Lung (tissue), 12 donors: ENCODE results near the gene PTGES2. TPM values are rescaled to one million over a fixed set of nuclear protein-coding genes. Genes with fewer than 3 reads are reported as not detected.

Experiments
- ATAC-seq: fragments of 200-7000 bp; cut with Tn5 transposase; one replicate; pipeline ENCODE4 v1.9.1; 2020; ENCODE audit warnings: moderate number of reproducible peaks; ENCODE audit not compliant: insufficient read depth, low FRiP score
- DNase-seq, 3 donors: peaks; one replicate each; pipeline ENCODE4 v3.0.0-alpha.2; 2013 to 2017
- H3K27ac ChIP-seq, 2 donors: one replicate each; pipeline ENCODE4 v1.5.1; 2013; ENCODE audit warnings: mild to moderate bottlenecking in 2 of 2, moderate library complexity in 2 of 2, control low read depth in 1 of 2, inconsistent platforms in 1 of 2, low read depth in 1 of 2, low read length in 1 of 2
- H3K27me3 ChIP-seq, 3 donors: one replicate each; pipeline ENCODE4 v1.5.1; 2013; ENCODE audit warnings: low read length in 2 of 3; ENCODE audit not compliant: control insufficient read depth in 3 of 3, insufficient read depth in 3 of 3
- H3K36me3 ChIP-seq, 4 donors: one replicate each; pipeline ENCODE4 v1.5.1; 2013; ENCODE audit warnings: low read length in 4 of 4, mild to moderate bottlenecking in 1 of 4, moderate library complexity in 1 of 4; ENCODE audit not compliant: control insufficient read depth in 4 of 4, insufficient read depth in 4 of 4
- H3K4me1 ChIP-seq, 5 donors: one replicate each; pipeline ENCODE4 v1.5.1; 2013; ENCODE audit warnings: low read length in 5 of 5, mild to moderate bottlenecking in 2 of 5, moderate library complexity in 1 of 5; ENCODE audit not compliant: control insufficient read depth in 5 of 5, insufficient read depth in 5 of 5
- H3K4me3 ChIP-seq: one replicate; pipeline ENCODE4 v1.5.1; 2013; ENCODE audit warnings: mild to moderate bottlenecking, control low read depth, moderate library complexity
- H3K9ac ChIP-seq, 2 donors: one replicate each; pipeline ENCODE4 v1.5.1; 2013; ENCODE audit warnings: low read length in 2 of 2, control low read depth in 1 of 2; ENCODE audit not compliant: insufficient read depth in 1 of 2
- H3K9me3 ChIP-seq, 4 donors: one replicate each; pipeline ENCODE4 v1.5.1; 2013; ENCODE audit warnings: low read length in 3 of 4, mild to moderate bottlenecking in 1 of 4, moderate library complexity in 1 of 4; ENCODE audit not compliant: control insufficient read depth in 4 of 4, insufficient read depth in 3 of 4
- WGBS, 2 donors: extraction: QIAGEN DNeasy Blood & Tissue Kit; methylation state at CpG; one replicate each; pipeline ENCODE4 v1.1.7; 2013; 5-methylcytosine and 5-hydroxymethylcytosine counted together
- polyA plus RNA-seq, 2 donors: library from polyadenylated mRNA; stranded (reverse); fragments of 200-250 nt; gene quantifications; one replicate each; pipeline ENCODE4 v1.2.1, GENCODE V29; 2013
- total RNA-seq, 2 donors: library from RNA; depleted of rRNA in 1 of 2; stranded (reverse); fragments of >200 nt in 1 of 2; gene quantifications; one replicate each; pipeline ENCODE4 v1.2.1, GENCODE V29; 2014 to 2021
- TF ChIP-seq, protein P1 (sequence below): IDR thresholded peaks from 2 replicates; pipeline ENCODE4 v1.5.1; 2012; ENCODE audit warnings: mild to moderate bottlenecking; ENCODE audit errors: control extremely low read depth, extremely low read depth
- donor health status: control.
- donor health status: control.
- donor health status: Bipolar disorder and iron deficiency.
- donor health status: healthy.
- donor health status: DM: yes; HTN: yes; CAD: no.

PTGES2 gene
- total and polyA plus RNA-seq, 4 donors = 42.0 to 66.8 (median 54.7) TPM

DNA sequence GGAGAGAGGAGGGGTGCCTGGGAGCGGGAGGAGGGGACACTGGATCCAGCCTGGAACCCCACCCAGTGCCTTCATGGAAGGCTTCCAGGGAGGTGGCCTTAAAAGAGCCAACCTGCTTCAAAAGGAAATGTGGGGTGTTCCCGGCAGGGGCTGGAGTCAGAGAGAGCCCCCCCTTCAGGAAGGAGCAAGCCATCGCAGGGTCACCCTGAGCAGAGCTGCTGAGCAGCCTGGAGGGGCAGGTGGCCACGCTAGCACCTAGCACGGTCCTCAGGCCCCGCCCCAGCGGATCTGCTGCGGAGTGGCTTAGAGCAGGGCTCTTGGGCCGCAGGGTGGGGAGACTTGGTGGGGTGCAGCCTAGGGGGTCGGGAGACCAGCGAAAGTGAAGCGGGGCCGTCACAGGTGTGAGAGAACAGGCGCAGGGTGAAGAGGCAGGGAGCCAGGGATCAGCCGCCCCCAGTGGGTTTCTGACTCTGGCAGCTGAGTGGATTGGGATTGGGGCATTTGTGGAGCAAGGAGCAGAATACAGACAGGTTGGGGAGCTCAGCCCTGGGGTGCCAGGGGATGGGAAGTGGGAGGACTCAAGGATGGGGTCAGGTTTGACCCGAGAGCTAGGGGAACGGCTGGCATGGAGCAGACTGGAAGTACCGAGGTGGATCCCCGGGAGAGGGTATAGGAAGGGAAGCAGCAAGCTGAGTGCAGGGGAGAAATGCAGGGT, 23.2 kb upstream of the PTGES2 start:
- Histone ChIP-seq H3K27me3 (no peaks in the 10 kb centered on the region), H3K4me3 (no peak overlapping the region), H3K27ac (peak overlapping the region in 1 of 2 donors; percentile 1), H3K4me1 (peaks cover 0 to 20% (median 7%) of the 10 kb centered on the region in 5 donors), H3K9ac (no peak overlapping the region), H3K9me3 (no peaks in the 10 kb centered on the region), H3K36me3 (no peaks in the 10 kb centered on the region)
- ATAC-seq (no peak), DNase-seq (no peak)
- TF ChIP-seq, protein P1, sequence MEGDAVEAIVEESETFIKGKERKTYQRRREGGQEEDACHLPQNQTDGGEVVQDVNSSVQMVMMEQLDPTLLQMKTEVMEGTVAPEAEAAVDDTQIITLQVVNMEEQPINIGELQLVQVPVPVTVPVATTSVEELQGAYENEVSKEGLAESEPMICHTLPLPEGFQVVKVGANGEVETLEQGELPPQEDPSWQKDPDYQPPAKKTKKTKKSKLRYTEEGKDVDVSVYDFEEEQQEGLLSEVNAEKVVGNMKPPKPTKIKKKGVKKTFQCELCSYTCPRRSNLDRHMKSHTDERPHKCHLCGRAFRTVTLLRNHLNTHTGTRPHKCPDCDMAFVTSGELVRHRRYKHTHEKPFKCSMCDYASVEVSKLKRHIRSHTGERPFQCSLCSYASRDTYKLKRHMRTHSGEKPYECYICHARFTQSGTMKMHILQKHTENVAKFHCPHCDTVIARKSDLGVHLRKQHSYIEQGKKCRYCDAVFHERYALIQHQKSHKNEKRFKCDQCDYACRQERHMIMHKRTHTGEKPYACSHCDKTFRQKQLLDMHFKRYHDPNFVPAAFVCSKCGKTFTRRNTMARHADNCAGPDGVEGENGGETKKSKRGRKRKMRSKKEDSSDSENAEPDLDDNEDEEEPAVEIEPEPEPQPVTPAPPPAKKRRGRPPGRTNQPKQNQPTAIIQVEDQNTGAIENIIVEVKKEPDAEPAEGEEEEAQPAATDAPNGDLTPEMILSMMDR = no peak
- WGBS, 2 donors = 72 to 80% methylated on average over 19 of the region's 19 CpGs

DNA sequence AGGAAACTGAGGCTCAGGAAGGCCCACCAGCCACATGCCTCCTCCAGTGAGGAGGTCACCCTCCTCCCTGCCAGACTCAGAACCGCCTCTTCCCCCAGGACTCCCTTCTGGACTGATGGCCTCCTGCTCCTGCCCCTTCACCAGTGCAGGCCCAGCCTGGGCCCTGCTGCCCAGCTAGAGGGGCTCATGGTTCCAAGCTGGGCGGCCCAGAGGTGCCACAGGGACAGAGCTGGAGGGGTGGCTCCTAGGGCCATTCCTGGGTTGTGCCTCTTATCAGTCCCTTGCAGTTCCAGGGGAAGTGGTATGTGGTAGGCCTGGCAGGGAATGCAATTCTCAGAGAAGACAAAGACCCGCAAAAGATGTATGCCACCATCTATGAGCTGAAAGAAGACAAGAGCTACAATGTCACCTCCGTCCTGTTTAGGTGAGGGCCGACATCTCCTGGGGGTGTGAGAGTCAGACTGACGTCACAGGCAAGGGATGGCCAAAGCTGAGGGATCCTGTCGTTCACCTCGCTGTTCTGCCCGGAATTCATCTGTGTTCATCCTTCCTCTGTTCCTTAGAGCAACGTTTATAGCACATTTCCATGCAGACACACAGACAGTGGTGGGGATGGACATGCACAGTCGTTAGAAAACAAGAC, 22.5 kb upstream of the PTGES2 start:
- WGBS, 2 donors = 36 to 61% methylated on average over 10 to 11 of the region's 11 CpGs
- ATAC-seq (no peak), DNase-seq (no peak)
- Histone ChIP-seq H3K9ac (no peak overlapping the region), H3K4me1 (peaks cover 0 to 20% (median 7%) of the 10 kb centered on the region in 5 donors), H3K4me3 (no peak overlapping the region), H3K36me3 (no peaks in the 10 kb centered on the region), H3K9me3 (no peaks in the 10 kb centered on the region), H3K27me3 (no peaks in the 10 kb centered on the region), H3K27ac (peak overlapping the region in 1 of 2 donors; percentile 33)
- TF ChIP-seq, protein P1 = no peak

DNA sequence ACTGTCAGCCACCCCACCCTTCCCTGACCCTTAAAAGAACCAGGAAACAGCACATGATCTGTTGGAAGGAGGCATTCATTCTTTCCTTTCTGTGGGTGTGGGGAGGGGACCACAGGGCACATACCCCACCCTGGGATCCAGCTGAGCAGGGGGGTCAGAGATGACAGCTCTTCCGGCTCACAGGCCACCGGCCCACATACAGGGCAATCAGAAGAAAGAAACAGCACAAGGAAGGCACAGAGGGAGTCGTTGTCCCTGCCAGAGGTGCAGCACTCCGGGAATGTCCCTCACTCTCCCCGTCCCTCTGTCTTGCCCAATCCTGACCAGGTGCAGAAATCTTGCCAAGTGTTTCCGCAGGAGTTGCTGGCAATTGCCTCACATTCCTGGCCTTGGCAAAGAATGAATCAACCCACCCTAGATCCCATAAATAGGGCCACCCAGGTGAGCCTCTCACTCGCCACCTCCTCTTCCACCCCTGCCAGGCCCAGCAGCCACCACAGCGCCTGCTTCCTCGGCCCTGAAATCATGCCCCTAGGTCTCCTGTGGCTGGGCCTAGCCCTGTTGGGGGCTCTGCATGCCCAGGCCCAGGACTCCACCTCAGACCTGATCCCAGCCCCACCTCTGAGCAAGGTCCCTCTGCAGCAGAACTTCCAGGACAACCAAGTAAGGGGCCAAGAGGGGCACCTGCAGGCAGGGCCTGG, 21.6 kb upstream of the PTGES2 start, which contains the start of gene LCN2:
Gene LCN2, plus strand, starts transcription at position 453 of the 701 bp plus-strand sequence. Its CDS starts 73 bp downstream, at position 526.
- no peaks in the 10 kb centered on the region for H3K27me3 ChIP-seq
- peak; percentile 61 for ATAC-seq
- H3K4me1 ChIP-seq = peaks cover 0 to 29% (median 7%) of the 10 kb centered on the region in 5 donors
- no peak within 1 kb of the TSS for H3K9ac ChIP-seq
- WGBS, 2 donors = 50 to 61% methylated on average over 9 of the region's 9 CpGs
- H3K9me3 ChIP-seq = no peaks in the 10 kb centered on the region
- H3K36me3 ChIP-seq = no peaks in the 10 kb centered on the region
- no peak within 1 kb of the TSS for H3K4me3 ChIP-seq
- TF ChIP-seq, protein P1 = no peak
- peak within 1 kb of the TSS in 1 of 2 donors; percentile 83 for H3K27ac ChIP-seq
- DNase-seq = peak in 2 of 3 donors; percentile 17 to 57
